GM23338 (cell line): ENCODE measurements around the gene GUCA1A. TPM values are rescaled to one million over a fixed set of nuclear protein-coding genes. Genes with fewer than 3 reads are reported as not detected.

ENCODE experiments used
- ATAC-seq: fragments of 200-7000 bp; cut with Tn5 transposase; 3 replicates; pipeline ENCODE4 v1.9.1; 2020
- DNase-seq: peaks from one replicate; pipeline ENCODE4 v3.0.0-alpha.2; 2015; ENCODE audit warnings: low spot score
- H2AFZ ChIP-seq: fragments of 200-600 bp; sonication (generic); 2 replicates; pipeline ENCODE4 v1.8.0; 2016; ENCODE audit warnings: antibody characterized with exemption, mild to moderate bottlenecking, moderate library complexity
- H3F3A ChIP-seq: fragments of 200-600 bp; sonication (generic); replicated peaks from 2 replicates; pipeline ENCODE4 v1.8.0; 2017; ENCODE audit warnings: antibody characterized with exemption, mixed run types, low read depth
- H3K27ac ChIP-seq: fragments of 200-600 bp; sonication (generic); 2 replicates; pipeline ENCODE4 v1.6.1; 2016; ENCODE audit warnings: low read depth
- H3K27me3 ChIP-seq: fragments of 200-600 bp; sonication (generic); 2 replicates; pipeline ENCODE4 v1.8.0; 2016; ENCODE audit warnings: mild to moderate bottlenecking, mixed run types, moderate library complexity; ENCODE audit not compliant: insufficient read depth
- H3K36me3 ChIP-seq: fragments of 200-600 bp; sonication (generic); 2 replicates; pipeline ENCODE4 v1.8.0; 2016; ENCODE audit warnings: mild to moderate bottlenecking; ENCODE audit not compliant: insufficient read depth
- H3K4me1 ChIP-seq: fragments of 200-600 bp; sonication (generic); 2 replicates; pipeline ENCODE4 v1.8.0; 2016; ENCODE audit warnings: mild to moderate bottlenecking, moderate library complexity; ENCODE audit not compliant: insufficient read depth
- H3K4me2 ChIP-seq: fragments of 200-600 bp; sonication (generic); 2 replicates; pipeline ENCODE4 v1.7.1; 2017; ENCODE audit warnings: mixed run types
- H3K4me3 ChIP-seq: fragments of 200-600 bp; sonication (generic); 2 replicates; pipeline ENCODE4 v1.6.1; 2016; ENCODE audit warnings: mixed run types
- H3K79me2 ChIP-seq: fragments of 200-600 bp; sonication (generic); replicated peaks from 2 replicates; pipeline ENCODE4 v1.8.0; 2017; ENCODE audit warnings: mild to moderate bottlenecking; ENCODE audit not compliant: insufficient read depth
- H3K9me2 ChIP-seq: fragments of 200-600 bp; sonication (generic); 2 replicates; pipeline ENCODE4 v1.8.0; 2017; ENCODE audit not compliant: insufficient read depth
- H4K20me1 ChIP-seq: fragments of 200-600 bp; sonication (generic); replicated peaks from 2 replicates; pipeline ENCODE4 v1.8.0; 2017; ENCODE audit warnings: mild to moderate bottlenecking; ENCODE audit not compliant: insufficient read depth
- H3K27ac Mint-ChIP-seq: 2 replicates; pipeline ENCODE4 v1.8.0; 2020; ENCODE audit warnings: inconsistent platforms, mild to moderate bottlenecking, moderate library complexity, mixed read lengths
- H3K27me3 Mint-ChIP-seq: 3 replicates; pipeline ENCODE4 v1.8.0; 2022; ENCODE audit warnings: low read depth, mild to moderate bottlenecking, moderate library complexity, mixed read lengths, inconsistent platforms; ENCODE audit not compliant: insufficient read depth, poor library complexity
- H3K36me3 Mint-ChIP-seq: 3 replicates; pipeline ENCODE4 v1.8.0; 2021; ENCODE audit warnings: low read depth, mild to moderate bottlenecking, inconsistent platforms, moderate library complexity, mixed read lengths
- H3K4me1 Mint-ChIP-seq: 3 replicates; pipeline ENCODE4 v1.8.0; 2020; ENCODE audit warnings: mild to moderate bottlenecking, inconsistent platforms, mixed read lengths
- H3K4me3 Mint-ChIP-seq: 3 replicates; pipeline ENCODE4 v1.8.0; 2021; ENCODE audit warnings: moderate library complexity, mild to moderate bottlenecking, inconsistent platforms, mixed read lengths
- H3K9me3 Mint-ChIP-seq: 3 replicates; pipeline ENCODE4 v1.8.0; 2020; ENCODE audit warnings: moderate library complexity, mild to moderate bottlenecking, inconsistent platforms, mixed read lengths
- CREB1 ChIP-seq: fragments of 250-450 bp; sonication (Bioruptor Pico); IDR thresholded peaks from 2 replicates; pipeline ENCODE4 v1.5.0; 2020; ENCODE audit warnings: low read depth, mild to moderate bottlenecking, moderate library complexity
- ETS1 ChIP-seq: IDR thresholded peaks from 2 replicates; pipeline ENCODE4 v1.6.1; 2016; ENCODE audit warnings: antibody characterized with exemption
- EZH2 ChIP-seq: fragments of 200-600 bp; sonication (generic); IDR thresholded peaks from one replicate; pipeline ENCODE4 v1.8.0; 2017; ENCODE audit warnings: antibody characterized with exemption, mild to moderate bottlenecking, low read depth; ENCODE audit not compliant: unreplicated experiment
- EZH2phosphoT487 ChIP-seq: fragments of 200-600 bp; sonication (generic); IDR thresholded peaks from one replicate; pipeline ENCODE4 v1.8.1; 2018; ENCODE audit warnings: antibody characterized with exemption; ENCODE audit not compliant: unreplicated experiment
- NANOG ChIP-seq: IDR thresholded peaks from 2 replicates; pipeline ENCODE4 v1.6.1; 2016; ENCODE audit warnings: antibody characterized with exemption, borderline replicate concordance
- POLR2AphosphoS5 ChIP-seq: IDR thresholded peaks from 2 replicates; pipeline ENCODE4 v1.6.1; 2016; ENCODE audit warnings: antibody characterized with exemption, low read depth
- STAT1 ChIP-seq: IDR thresholded peaks from one replicate; pipeline ENCODE4 v1.6.1; 2016; ENCODE audit warnings: antibody characterized with exemption; ENCODE audit not compliant: unreplicated experiment
- ZNF114 ChIP-seq: fragments of 250-450 bp; sonication (Bioruptor Pico); IDR thresholded peaks from 2 replicates; pipeline ENCODE4 v1.5.0; 2020; ENCODE audit warnings: mild to moderate bottlenecking, moderate library complexity
- polyA plus RNA-seq: library from polyadenylated mRNA; unstranded; fragments of >200 nt; fragmentation: Nextera tagmentation; extraction: Ambion mirVana; gene quantifications from 2 replicates; pipeline ENCODE4 v1.2.1, GENCODE V29; 2016
- total RNA-seq: library from RNA; depleted of rRNA; stranded (reverse); fragments of >200 nt; shearing (Covaris generic); gene quantifications from 2 replicates; pipeline ENCODE4 v1.2.3, GENCODE V29; 2014
- TF ChIP-seq, protein P1 (sequence below), 2 experiments: fragments of 200-600 bp in 1 of 2; sonication (generic) in 1 of 2; conservative IDR thresholded peaks; 2 replicates each; pipeline versions ENCODE4 v1.5.1 to v1.6.1; 2016 to 2017; ENCODE audit warnings: antibody characterized with exemption in 2 of 2, low read depth in 2 of 2, mild to moderate bottlenecking in 2 of 2, moderate library complexity in 1 of 2
- TF ChIP-seq, protein P2 (sequence below): fragments of 250-450 bp; sonication (Bioruptor Pico); IDR thresholded peaks from 2 replicates; pipeline ENCODE4 v1.5.0; 2020; ENCODE audit warnings: mild to moderate bottlenecking, moderate library complexity

The GUCA1A gene
- total and polyA plus RNA-seq, 2 experiments from 2014 or later, result 5.2 to 10.6 TPM

- Histone ChIP-seq H3K79me2 (no peaks in the 10 kb centered on the region), H2AFZ (no peak overlapping the region), H3K9me2 (no peaks in the 10 kb centered on the region), H4K20me1 (no peaks in the 10 kb centered on the region), H3K4me1 (no peaks in the 10 kb centered on the region), H3K27ac (no peak overlapping the region), H3K27me3 (no peaks in the 10 kb centered on the region), H3K4me3 (no peak overlapping the region), H3F3A (0 out of 2 replicates have a peak, but pooled peaks cover 3% of the 10 kb centered on the region), H3K36me3 (no peaks in the 10 kb centered on the region), H3K4me2 (no peak overlapping the region)
- Mint-ChIP-seq H3K36me3 (peaks cover under 1% of the 10 kb centered on the region; the same call in 2 of the 3 replicates), H3K9me3 (no peaks in the 10 kb centered on the region), H3K27ac (no peak overlapping the region), H3K27me3 (no peaks in the 10 kb centered on the region), H3K4me1 (peaks cover 5% of the 10 kb centered on the region; the same call in 2 of the 3 replicates), H3K4me3 (no peak overlapping the region)
- DNase-seq (no peak), ATAC-seq (no peak)
- no peak for TF ChIP-seq NANOG
- TF ChIP-seq, protein P1, sequence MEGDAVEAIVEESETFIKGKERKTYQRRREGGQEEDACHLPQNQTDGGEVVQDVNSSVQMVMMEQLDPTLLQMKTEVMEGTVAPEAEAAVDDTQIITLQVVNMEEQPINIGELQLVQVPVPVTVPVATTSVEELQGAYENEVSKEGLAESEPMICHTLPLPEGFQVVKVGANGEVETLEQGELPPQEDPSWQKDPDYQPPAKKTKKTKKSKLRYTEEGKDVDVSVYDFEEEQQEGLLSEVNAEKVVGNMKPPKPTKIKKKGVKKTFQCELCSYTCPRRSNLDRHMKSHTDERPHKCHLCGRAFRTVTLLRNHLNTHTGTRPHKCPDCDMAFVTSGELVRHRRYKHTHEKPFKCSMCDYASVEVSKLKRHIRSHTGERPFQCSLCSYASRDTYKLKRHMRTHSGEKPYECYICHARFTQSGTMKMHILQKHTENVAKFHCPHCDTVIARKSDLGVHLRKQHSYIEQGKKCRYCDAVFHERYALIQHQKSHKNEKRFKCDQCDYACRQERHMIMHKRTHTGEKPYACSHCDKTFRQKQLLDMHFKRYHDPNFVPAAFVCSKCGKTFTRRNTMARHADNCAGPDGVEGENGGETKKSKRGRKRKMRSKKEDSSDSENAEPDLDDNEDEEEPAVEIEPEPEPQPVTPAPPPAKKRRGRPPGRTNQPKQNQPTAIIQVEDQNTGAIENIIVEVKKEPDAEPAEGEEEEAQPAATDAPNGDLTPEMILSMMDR (conservative IDR thresholded peaks at IDR 0.05; ENCODE audit: low read depth in 2 of 2), result no peak
- TF ChIP-seq STAT1, result no peak
- no peak for TF ChIP-seq POLR2AphosphoS5
- no peak for TF ChIP-seq EZH2phosphoT487
- no peak for TF ChIP-seq CREB1 (CRISPR knock-in tag)
- TF ChIP-seq ZNF114, result no peak
- no peak for TF ChIP-seq EZH2
- TF ChIP-seq ETS1, result no peak
- TF ChIP-seq, protein P2, sequence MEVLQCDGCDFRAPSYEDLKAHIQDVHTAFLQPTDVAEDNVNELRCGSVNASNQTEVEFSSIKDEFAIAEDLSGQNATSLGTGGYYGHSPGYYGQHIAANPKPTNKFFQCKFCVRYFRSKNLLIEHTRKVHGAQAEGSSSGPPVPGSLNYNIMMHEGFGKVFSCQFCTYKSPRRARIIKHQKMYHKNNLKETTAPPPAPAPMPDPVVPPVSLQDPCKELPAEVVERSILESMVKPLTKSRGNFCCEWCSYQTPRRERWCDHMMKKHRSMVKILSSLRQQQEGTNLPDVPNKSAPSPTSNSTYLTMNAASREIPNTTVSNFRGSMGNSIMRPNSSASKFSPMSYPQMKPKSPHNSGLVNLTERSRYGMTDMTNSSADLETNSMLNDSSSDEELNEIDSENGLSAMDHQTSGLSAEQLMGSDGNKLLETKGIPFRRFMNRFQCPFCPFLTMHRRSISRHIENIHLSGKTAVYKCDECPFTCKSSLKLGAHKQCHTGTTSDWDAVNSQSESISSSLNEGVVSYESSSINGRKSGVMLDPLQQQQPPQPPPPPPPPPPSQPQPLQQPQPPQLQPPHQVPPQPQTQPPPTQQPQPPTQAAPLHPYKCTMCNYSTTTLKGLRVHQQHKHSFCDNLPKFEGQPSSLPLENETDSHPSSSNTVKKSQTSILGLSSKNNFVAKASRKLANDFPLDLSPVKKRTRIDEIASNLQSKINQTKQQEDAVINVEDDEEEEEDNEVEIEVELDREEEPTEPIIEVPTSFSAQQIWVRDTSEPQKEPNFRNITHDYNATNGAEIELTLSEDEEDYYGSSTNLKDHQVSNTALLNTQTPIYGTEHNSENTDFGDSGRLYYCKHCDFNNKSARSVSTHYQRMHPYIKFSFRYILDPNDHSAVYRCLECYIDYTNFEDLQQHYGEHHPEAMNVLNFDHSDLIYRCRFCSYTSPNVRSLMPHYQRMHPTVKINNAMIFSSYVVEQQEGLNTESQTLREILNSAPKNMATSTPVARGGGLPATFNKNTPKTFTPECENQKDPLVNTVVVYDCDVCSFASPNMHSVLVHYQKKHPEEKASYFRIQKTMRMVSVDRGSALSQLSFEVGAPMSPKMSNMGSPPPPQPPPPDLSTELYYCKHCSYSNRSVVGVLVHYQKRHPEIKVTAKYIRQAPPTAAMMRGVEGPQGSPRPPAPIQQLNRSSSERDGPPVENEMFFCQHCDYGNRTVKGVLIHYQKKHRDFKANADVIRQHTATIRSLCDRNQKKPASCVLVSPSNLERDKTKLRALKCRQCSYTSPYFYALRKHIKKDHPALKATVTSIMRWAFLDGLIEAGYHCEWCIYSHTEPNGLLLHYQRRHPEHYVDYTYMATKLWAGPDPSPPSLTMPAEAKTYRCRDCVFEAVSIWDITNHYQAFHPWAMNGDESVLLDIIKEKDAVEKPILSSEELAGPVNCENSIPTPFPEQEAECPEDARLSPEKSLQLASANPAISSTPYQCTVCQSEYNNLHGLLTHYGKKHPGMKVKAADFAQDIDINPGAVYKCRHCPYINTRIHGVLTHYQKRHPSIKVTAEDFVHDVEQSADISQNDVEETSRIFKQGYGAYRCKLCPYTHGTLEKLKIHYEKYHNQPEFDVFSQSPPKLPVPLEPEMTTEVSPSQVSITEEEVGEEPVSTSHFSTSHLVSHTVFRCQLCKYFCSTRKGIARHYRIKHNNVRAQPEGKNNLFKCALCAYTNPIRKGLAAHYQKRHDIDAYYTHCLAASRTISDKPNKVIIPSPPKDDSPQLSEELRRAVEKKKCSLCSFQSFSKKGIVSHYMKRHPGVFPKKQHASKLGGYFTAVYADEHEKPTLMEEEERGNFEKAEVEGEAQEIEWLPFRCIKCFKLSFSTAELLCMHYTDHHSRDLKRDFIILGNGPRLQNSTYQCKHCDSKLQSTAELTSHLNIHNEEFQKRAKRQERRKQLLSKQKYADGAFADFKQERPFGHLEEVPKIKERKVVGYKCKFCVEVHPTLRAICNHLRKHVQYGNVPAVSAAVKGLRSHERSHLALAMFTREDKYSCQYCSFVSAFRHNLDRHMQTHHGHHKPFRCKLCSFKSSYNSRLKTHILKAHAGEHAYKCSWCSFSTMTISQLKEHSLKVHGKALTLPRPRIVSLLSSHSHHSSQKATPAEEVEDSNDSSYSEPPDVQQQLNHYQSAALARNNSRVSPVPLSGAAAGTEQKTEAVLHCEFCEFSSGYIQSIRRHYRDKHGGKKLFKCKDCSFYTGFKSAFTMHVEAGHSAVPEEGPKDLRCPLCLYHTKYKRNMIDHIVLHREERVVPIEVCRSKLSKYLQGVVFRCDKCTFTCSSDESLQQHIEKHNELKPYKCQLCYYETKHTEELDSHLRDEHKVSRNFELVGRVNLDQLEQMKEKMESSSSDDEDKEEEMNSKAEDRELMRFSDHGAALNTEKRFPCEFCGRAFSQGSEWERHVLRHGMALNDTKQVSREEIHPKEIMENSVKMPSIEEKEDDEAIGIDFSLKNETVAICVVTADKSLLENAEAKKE, result no peak
Measured at GRCh38 chr6:42199106-42199981, 26.2 kb downstream of the GUCA1A start.
